Bronchial epithelial cell (primary cell): Measurements from ENCODE around the gene NISCH. TPM values are rescaled to one million over a fixed set of nuclear protein-coding genes. Genes with fewer than 3 reads are reported as not detected.

Experiments
- DNase-seq: peaks from one replicate; pipeline ENCODE4 v3.0.0-alpha.2; 2010; ENCODE audit warnings: low read depth
- FAIRE-seq: peaks from 2 replicates; lab custom pipeline; 2011; peaks lifted over from hg19 to GRCh38; lab: Jason Lieb, UNC
- H3K27me3 ChIP-seq: 2 replicates; pipeline ENCODE4 v1.5.1; 2011; ENCODE audit warnings: low read length; ENCODE audit not compliant: control insufficient read depth, insufficient read depth
- H3K36me3 ChIP-seq: 2 replicates; pipeline ENCODE4 v1.5.1; 2011; ENCODE audit warnings: low read length; ENCODE audit not compliant: control insufficient read depth, insufficient read depth
- H3K4me3 ChIP-seq: 2 replicates; pipeline ENCODE4 v1.5.1; 2011; ENCODE audit warnings: mild to moderate bottlenecking, low read depth, low read length, control low read depth
- CTCF ChIP-seq: IDR thresholded peaks from 2 replicates; pipeline ENCODE4 v1.5.1; 2011; ENCODE audit warnings: mild to moderate bottlenecking, moderate library complexity, low read length, control low read depth, inconsistent platforms; ENCODE audit not compliant: insufficient read depth, severe bottlenecking
- total RNA-seq: library from RNA; depleted of rRNA; stranded (reverse); fragments of >200 nt; gene quantifications from 2 replicates; pipeline ENCODE4 v1.2.1, GENCODE V29; 2014

The NISCH gene
- total RNA-seq, 1 donor from 2014 or later, result 30.5 TPM

GRCh38 chr3:52532838-52533622 is 77.6 kb downstream of the NISCH start:
- peaks cover 11% of the 10 kb centered on the region for H3K36me3 ChIP-seq
- FAIRE-seq (no peak), DNase-seq (no peak)
- peak overlapping the region; percentile 65 for H3K4me3 ChIP-seq
- TF ChIP-seq CTCF, result no peak
- no peaks in the 10 kb centered on the region for H3K27me3 ChIP-seq

- FAIRE-seq (no peak), DNase-seq (no peak)
- H3K36me3 ChIP-seq, result peaks cover 5% of the 10 kb centered on the region
- no peaks in the 10 kb centered on the region for H3K27me3 ChIP-seq
- TF ChIP-seq CTCF, result no peak
- peak within 1 kb of the TSS; percentile 65 for H3K4me3 ChIP-seq
Measured at GRCh38 chr3:52533623-52534280, 78.3 kb downstream of the NISCH start, which contains the start of gene NT5DC2. Gene NT5DC2 (minus strand): TSS chr3:52533857. CDS start chr3:52533737, 120 bp downstream.

GRCh38 chr3:52534281-52535183 is 79.1 kb downstream of the NISCH start:
- Histone ChIP-seq H3K36me3 (no peaks in the 10 kb centered on the region), H3K27me3 (no peaks in the 10 kb centered on the region), H3K4me3 (peak overlapping the region; percentile 43)
- FAIRE-seq, result no peak
- DNase-seq, result peak; percentile 46
- TF ChIP-seq CTCF, result no peak

GRCh38 chr3:52535411-52536111 is 80.2 kb downstream of the NISCH start:
- FAIRE-seq, result no peak
- Histone ChIP-seq H3K36me3 (peaks cover 3% of the 10 kb centered on the region), H3K27me3 (no peaks in the 10 kb centered on the region), H3K4me3 (no peak overlapping the region)
- no peak for TF ChIP-seq CTCF
- no peak for DNase-seq

GRCh38 chr3:52536112-52536368 is 80.6 kb downstream of the NISCH start:
- no peak for TF ChIP-seq CTCF
- DNase-seq (no peak), FAIRE-seq (no peak)
- Histone ChIP-seq H3K4me3 (no peak overlapping the region), H3K36me3 (peaks cover 3% of the 10 kb centered on the region), H3K27me3 (no peaks in the 10 kb centered on the region)
